ENCODE measurements around the gene PBOV1.
"Not testable (repeated sequence)": the region's sequence is repeated elsewhere in the genome, so short reads cannot be mapped to it uniquely, and the experiment has no call there.

PBOV1 gene

DNA sequence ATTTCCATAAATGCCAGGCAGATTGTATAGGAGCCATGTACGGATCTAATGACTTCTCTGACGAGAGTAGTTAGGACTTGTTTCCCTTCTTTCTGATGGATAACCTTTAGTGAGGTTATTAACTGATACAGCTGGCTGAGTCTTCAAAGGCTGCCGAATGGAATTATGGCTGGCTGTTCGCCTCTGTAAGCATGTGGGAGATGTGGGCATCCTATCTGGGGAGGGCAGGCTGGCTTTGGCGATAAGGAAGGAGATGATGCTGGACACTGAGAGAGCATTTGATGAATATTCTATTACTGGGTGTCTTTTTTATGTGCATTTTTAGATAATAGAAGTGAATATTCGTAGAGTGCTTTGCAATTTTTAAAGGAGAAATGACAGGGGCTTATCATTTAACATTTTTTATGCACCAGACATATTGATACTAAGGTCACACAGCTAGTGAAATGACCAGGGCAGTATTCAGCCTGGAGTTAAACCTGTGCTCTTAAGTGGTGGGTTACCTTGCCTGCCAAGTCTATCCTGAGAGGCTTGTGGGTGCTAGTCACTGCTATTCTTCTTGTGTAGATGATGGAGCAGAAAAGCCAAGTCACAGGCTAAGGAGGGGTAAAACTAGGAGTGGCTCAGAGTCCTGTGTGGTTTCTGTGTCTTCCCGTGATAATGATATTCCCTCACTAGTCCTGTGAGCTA lies 3.1 kb downstream of the PBOV1 start:
- no peak overlapping the region for H3K27ac ChIP-seq
- H3K36me3 ChIP-seq: no peaks in the 10 kb centered on the region
- no peaks in the 10 kb centered on the region for H3K27me3 ChIP-seq (ENCODE audit: insufficient read depth, low read depth, severe bottlenecking)
- no peak for DNase-seq
- no peaks in the 10 kb centered on the region for H3K9me3 ChIP-seq (ENCODE audit: severe bottlenecking)
- H3K4me3 ChIP-seq (ENCODE audit: low read depth, low read length): no peak overlapping the region
- TF ChIP-seq CTCF (IDR thresholded peaks at IDR 0.05; ENCODE audit: low read depth, low read length): no peak

GRCh38 chr6:138212530-138212929 lies 5.8 kb downstream of the PBOV1 start:
- not testable (repeated sequence) for H3K27ac ChIP-seq; H3K27me3 ChIP-seq (ENCODE audit: insufficient read depth, low read depth, severe bottlenecking); H3K36me3 ChIP-seq; DNase-seq; H3K4me3 ChIP-seq (ENCODE audit: low read depth, low read length); H3K9me3 ChIP-seq (ENCODE audit: severe bottlenecking)

GRCh38 chr6:138211601-138212000 lies 6.7 kb downstream of the PBOV1 start:
- no peak overlapping the region for H3K4me3 ChIP-seq (ENCODE audit: low read depth, low read length)
- H3K36me3 ChIP-seq: no peaks in the 10 kb centered on the region
- H3K9me3 ChIP-seq (ENCODE audit: severe bottlenecking): no peaks in the 10 kb centered on the region
- no peak for DNase-seq
- H3K27ac ChIP-seq: no peak overlapping the region
- no peaks in the 10 kb centered on the region for H3K27me3 ChIP-seq (ENCODE audit: insufficient read depth, low read depth, severe bottlenecking)
- TF ChIP-seq CTCF (IDR thresholded peaks at IDR 0.05; ENCODE audit: low read depth, low read length): no peak

DNA sequence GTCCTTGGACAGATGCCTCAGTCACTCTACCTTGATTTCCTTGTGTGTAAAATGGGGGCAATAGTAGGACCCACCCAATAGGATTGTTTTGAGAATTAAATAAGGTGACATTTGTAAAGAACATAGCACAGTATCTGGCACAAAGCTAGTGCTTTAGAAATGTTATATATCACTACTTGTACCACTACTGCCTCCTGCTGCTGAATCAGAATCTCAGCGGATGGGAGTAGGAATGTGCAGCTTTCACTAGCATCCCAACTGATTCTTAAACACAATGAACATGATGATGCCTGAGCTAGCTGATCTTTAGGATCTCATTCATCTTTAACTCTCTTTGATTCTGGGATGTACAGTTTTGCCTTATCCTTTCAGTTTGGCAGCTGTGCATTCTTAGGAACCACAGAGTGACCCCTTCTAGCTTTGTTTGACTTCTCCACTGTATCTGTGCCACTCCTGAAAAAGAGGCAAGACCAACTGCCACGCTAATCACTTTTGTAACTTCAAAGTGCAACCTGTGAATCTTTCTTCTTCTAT lies 7.2 kb downstream of the PBOV1 start:
- Histone ChIP-seq H3K27me3 (ENCODE audit: insufficient read depth, low read depth, severe bottlenecking) (no peaks in the 10 kb centered on the region), H3K36me3 (no peaks in the 10 kb centered on the region), H3K9me3 (ENCODE audit: severe bottlenecking) (no peaks in the 10 kb centered on the region), H3K4me3 (ENCODE audit: low read depth, low read length) (no peak overlapping the region), H3K27ac (no peak overlapping the region)
- TF ChIP-seq CTCF (IDR thresholded peaks at IDR 0.05; ENCODE audit: low read depth, low read length): peak; percentile 15; the same call in 1 of the 2 replicates
- no peak for DNase-seq

- no peaks in the 10 kb centered on the region for H3K9me3 ChIP-seq (ENCODE audit: severe bottlenecking)
- TF ChIP-seq CTCF (IDR thresholded peaks at IDR 0.05; ENCODE audit: low read depth, low read length): no peak
- H3K4me3 ChIP-seq (ENCODE audit: low read depth, low read length): no peak overlapping the region
- DNase-seq: no peak
- no peaks in the 10 kb centered on the region for H3K27me3 ChIP-seq (ENCODE audit: insufficient read depth, low read depth, severe bottlenecking)
- no peaks in the 10 kb centered on the region for H3K36me3 ChIP-seq
- H3K27ac ChIP-seq: no peak overlapping the region
Measured at GRCh38 chr6:138206862-138207261, 11.4 kb downstream of the PBOV1 start.

DNA sequence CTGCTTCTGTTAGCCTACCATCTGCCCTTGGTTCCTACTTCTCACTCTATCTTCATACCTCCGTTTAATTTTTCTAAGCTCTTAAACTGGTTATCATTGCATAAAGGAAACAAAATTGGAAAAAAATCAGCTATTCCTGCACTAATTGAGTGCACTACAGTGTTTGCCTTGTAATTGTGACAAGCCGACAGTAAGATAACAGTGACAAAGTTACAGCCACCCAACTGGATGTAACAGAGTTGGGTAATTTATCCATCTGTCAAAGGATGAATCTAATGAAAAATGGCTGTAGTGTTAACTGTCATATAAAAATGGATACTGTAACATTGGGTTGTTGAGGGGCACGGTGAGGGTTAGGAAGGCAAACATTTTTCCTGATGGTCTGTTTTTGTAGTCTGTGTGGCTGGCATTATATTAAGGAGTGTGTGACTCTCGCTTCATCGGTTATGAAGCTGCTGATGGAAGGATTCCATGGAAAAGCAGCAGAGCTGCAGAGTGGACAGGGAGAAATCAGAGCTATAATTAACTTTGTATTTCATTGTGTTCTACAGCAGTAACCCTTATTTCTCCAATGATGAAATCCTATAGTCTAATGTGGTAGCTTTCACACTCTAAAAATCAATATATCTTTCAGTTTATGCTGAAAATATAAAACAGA lies 12.7 kb downstream of the PBOV1 start:
- DNase-seq: no peak
- Histone ChIP-seq H3K27me3 (ENCODE audit: insufficient read depth, low read depth, severe bottlenecking) (no peaks in the 10 kb centered on the region), H3K27ac (no peak overlapping the region), H3K36me3 (no peaks in the 10 kb centered on the region), H3K9me3 (ENCODE audit: severe bottlenecking) (no peaks in the 10 kb centered on the region), H3K4me3 (ENCODE audit: low read depth, low read length) (no peak overlapping the region)
- TF ChIP-seq CTCF (IDR thresholded peaks at IDR 0.05; ENCODE audit: low read depth, low read length): no peak

Data from WERI-Rb-1 (cell line).